ENCODE measurements around the gene ABCB6.
A peak's percentile ranks its signal among the peaks of the same experiment; 100 is the strongest.

Gene ABCB6

GRCh38 chr2:219223831-219224610, 5.3 kb upstream of the ABCB6 start:
- no peak for TF ChIP-seq CTCF (IDR thresholded peaks at IDR 0.05; ENCODE audit: low read depth, low read length)
- no peaks in the 10 kb centered on the region for H3K27me3 ChIP-seq
- H3K36me3 ChIP-seq: peaks cover 54% of the 10 kb centered on the region
- H3K4me3 ChIP-seq (ENCODE audit: low read depth, low read length): no peak overlapping the region
- H3K9me3 ChIP-seq: no peaks in the 10 kb centered on the region
- peaks cover 11% of the 10 kb centered on the region for H3K4me1 ChIP-seq
- DNase-seq: no peak

- H3K27me3 ChIP-seq: no peaks in the 10 kb centered on the region
- peaks cover 54% of the 10 kb centered on the region for H3K36me3 ChIP-seq
- H3K4me1 ChIP-seq: peaks cover 5% of the 10 kb centered on the region
- TF ChIP-seq CTCF (IDR thresholded peaks at IDR 0.05; ENCODE audit: low read depth, low read length): no peak
- no peak overlapping the region for H3K4me3 ChIP-seq (ENCODE audit: low read depth, low read length)
- H3K9me3 ChIP-seq: no peaks in the 10 kb centered on the region
- no peak for DNase-seq
These were observed 3.3 kb upstream of the ABCB6 start for GRCh38 chr2:219221957-219222518.

GRCh38 chr2:219220652-219221402, 2.1 kb upstream of the ABCB6 start:
- H3K27me3 ChIP-seq: no peaks in the 10 kb centered on the region
- no peaks in the 10 kb centered on the region for H3K9me3 ChIP-seq
- TF ChIP-seq CTCF (IDR thresholded peaks at IDR 0.05; ENCODE audit: low read depth, low read length): no peak
- DNase-seq: no peak
- H3K36me3 ChIP-seq: peaks cover 56% of the 10 kb centered on the region
- no peak overlapping the region for H3K4me3 ChIP-seq (ENCODE audit: low read depth, low read length)
- H3K4me1 ChIP-seq: peaks cover 5% of the 10 kb centered on the region

GRCh38 chr2:219219784-219220532, 1.2 kb upstream of the ABCB6 start:
- Histone ChIP-seq H3K4me1 (peaks cover 5% of the 10 kb centered on the region), H3K36me3 (peaks cover 58% of the 10 kb centered on the region), H3K9me3 (no peaks in the 10 kb centered on the region), H3K4me3 (ENCODE audit: low read depth, low read length) (no peak overlapping the region), H3K27me3 (no peaks in the 10 kb centered on the region)
- DNase-seq: no peak
- TF ChIP-seq CTCF (IDR thresholded peaks at IDR 0.05; ENCODE audit: low read depth, low read length): no peak

- peak overlapping the region; percentile 85 for H3K4me3 ChIP-seq (ENCODE audit: low read depth, low read length)
- no peaks in the 10 kb centered on the region for H3K9me3 ChIP-seq
- no peaks in the 10 kb centered on the region for H3K27me3 ChIP-seq
- H3K36me3 ChIP-seq: peaks cover 59% of the 10 kb centered on the region
- TF ChIP-seq CTCF (IDR thresholded peaks at IDR 0.05; ENCODE audit: low read depth, low read length): no peak
- H3K4me1 ChIP-seq: peaks cover 5% of the 10 kb centered on the region
- DNase-seq: peak; percentile 85
These were observed 484 bp downstream of the ABCB6 start for GRCh38 chr2:219218217-219218731.

Data from BE2C (cell line).